Tibial artery (tissue), 4 donors: ENCODE measurements around the gene DDC.
"Not testable (repeated sequence)": the region's sequence is repeated elsewhere in the genome, so short reads cannot be mapped to it uniquely, and the experiment has no call there.

Source experiments
- DNase-seq, 2 donors: peaks; one replicate each; pipeline ENCODE4 v3.0.0-alpha.2; 2019
- H3K27ac ChIP-seq, 2 donors: fragments of 200-600 bp; sonication (generic) in 1 of 2; 1 replicate in 1 of 2; 2 replicates in 1 of 2; pipeline ENCODE4 v1.5.1; 2018 to 2019; ENCODE audit warnings: mild to moderate bottlenecking in 1 of 2
- H3K27me3 ChIP-seq, 2 donors: fragments of 200-600 bp; sonication (generic) in 1 of 2; one replicate each; pipeline versions ENCODE4 v1.5.1 to v1.6.0; 2016 to 2019
- H3K36me3 ChIP-seq, 3 donors: fragments of 200-600 bp; sonication (generic) in 2 of 3; one replicate each; pipeline ENCODE4 v1.5.1; 2016 to 2019; ENCODE audit warnings: mild to moderate bottlenecking in 2 of 3
- H3K4me1 ChIP-seq, 4 donors: fragments of 200-600 bp; sonication (generic) in 2 of 4; 1 replicate in 3 of 4; 2 replicates in 1 of 4; pipeline ENCODE4 v1.5.1; 2016 to 2019
- H3K4me3 ChIP-seq, 2 donors: fragments of 200-600 bp; sonication (generic) in 1 of 2; 1 replicate in 1 of 2; 2 replicates in 1 of 2; pipeline ENCODE4 v1.5.1; 2018 to 2019; ENCODE audit warnings: mild to moderate bottlenecking in 2 of 2
- H3K9me3 ChIP-seq, 3 donors: fragments of 200-600 bp; sonication (generic) in 1 of 3; one replicate each; pipeline ENCODE4 v1.5.1; 2016 to 2019
- intact Hi-C: fragments of 100-400 bp; cut with DNase I; formaldehyde crosslinking; loops from one replicate; pipeline ENCODE4 v1.15.0; 2023; ENCODE audit warnings: low total_unique reads
- TF ChIP-seq, protein P1 (sequence below), 2 experiments: fragments of 200-600 bp in 1 of 2; fragments of 450-650 bp in 1 of 2; IDR thresholded peaks; one replicate each; pipeline ENCODE4 v1.5.1; 2017 to 2019; ENCODE audit warnings: antibody characterized with exemption in 2 of 2, mild to moderate bottlenecking in 1 of 2, moderate library complexity in 1 of 2

The DDC gene

GRCh38 chr7:50552139-50552538 lies 13.1 kb downstream of the DDC start:
- H3K27me3 ChIP-seq: no peaks in the 10 kb centered on the region
- no peaks in the 10 kb centered on the region for H3K4me1 ChIP-seq
- no peak for DNase-seq
- H3K4me3 ChIP-seq: no peak overlapping the region
- intact Hi-C loops: no loop called here
- TF ChIP-seq, protein P1, sequence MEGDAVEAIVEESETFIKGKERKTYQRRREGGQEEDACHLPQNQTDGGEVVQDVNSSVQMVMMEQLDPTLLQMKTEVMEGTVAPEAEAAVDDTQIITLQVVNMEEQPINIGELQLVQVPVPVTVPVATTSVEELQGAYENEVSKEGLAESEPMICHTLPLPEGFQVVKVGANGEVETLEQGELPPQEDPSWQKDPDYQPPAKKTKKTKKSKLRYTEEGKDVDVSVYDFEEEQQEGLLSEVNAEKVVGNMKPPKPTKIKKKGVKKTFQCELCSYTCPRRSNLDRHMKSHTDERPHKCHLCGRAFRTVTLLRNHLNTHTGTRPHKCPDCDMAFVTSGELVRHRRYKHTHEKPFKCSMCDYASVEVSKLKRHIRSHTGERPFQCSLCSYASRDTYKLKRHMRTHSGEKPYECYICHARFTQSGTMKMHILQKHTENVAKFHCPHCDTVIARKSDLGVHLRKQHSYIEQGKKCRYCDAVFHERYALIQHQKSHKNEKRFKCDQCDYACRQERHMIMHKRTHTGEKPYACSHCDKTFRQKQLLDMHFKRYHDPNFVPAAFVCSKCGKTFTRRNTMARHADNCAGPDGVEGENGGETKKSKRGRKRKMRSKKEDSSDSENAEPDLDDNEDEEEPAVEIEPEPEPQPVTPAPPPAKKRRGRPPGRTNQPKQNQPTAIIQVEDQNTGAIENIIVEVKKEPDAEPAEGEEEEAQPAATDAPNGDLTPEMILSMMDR (IDR thresholded peaks at IDR 0.05): no peak
- H3K27ac ChIP-seq: no peak overlapping the region
- H3K9me3 ChIP-seq: no peaks in the 10 kb centered on the region
- H3K36me3 ChIP-seq: no peaks in the 10 kb centered on the region

DNA sequence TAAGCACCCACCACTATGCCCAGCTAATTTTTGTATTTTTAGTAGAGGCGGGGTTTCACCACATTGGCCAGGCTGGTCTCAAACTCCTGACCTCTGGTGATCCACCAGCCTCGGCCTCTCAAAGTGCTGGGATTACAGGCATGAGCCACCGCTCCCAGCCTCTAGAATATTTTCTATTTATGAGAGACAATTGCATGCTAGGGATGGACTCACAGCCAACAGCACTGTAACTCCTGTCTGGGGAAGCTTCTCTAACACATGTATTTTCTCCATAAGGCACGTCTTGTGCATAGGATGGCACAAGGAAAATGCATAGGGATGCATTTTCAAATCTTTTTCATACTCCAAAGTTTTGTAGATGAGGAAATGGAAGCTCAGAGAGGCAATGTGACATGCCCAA lies 19.6 kb downstream of the DDC start:
- intact Hi-C loops, DNase-seq: not testable (repeated sequence)

GRCh38 chr7:50544992-50545391 lies 20.2 kb downstream of the DDC start:
- DNase-seq: no peak
- H3K9me3 ChIP-seq: no peaks in the 10 kb centered on the region
- no peaks in the 10 kb centered on the region for H3K4me1 ChIP-seq
- H3K27ac ChIP-seq: no peak overlapping the region
- intact Hi-C loops: no loop called here
- TF ChIP-seq, protein P1 (IDR thresholded peaks at IDR 0.05): no peak
- H3K36me3 ChIP-seq: no peaks in the 10 kb centered on the region
- no peak overlapping the region for H3K4me3 ChIP-seq
- no peaks in the 10 kb centered on the region for H3K27me3 ChIP-seq

More for the DNA sequence above, 19.6 kb downstream of the DDC start:
- not testable (repeated sequence) for H3K27me3 ChIP-seq, H3K36me3 ChIP-seq, H3K4me1 ChIP-seq, H3K4me3 ChIP-seq, H3K9me3 ChIP-seq, H3K27ac ChIP-seq

- TF ChIP-seq, protein P1 (IDR thresholded peaks at IDR 0.05): no peak
- peak in 1 of 2 donors; percentile 25 for DNase-seq
- H3K27me3 ChIP-seq: peaks cover 0 to 3% of the 10 kb centered on the region in 2 donors
- no peaks in the 10 kb centered on the region for H3K4me1 ChIP-seq
- H3K9me3 ChIP-seq: no peaks in the 10 kb centered on the region
- intact Hi-C loops: no loop called here
- H3K36me3 ChIP-seq: no peaks in the 10 kb centered on the region
- no peak overlapping the region for H3K4me3 ChIP-seq
- H3K27ac ChIP-seq: no peak overlapping the region
Observed at GRCh38 chr7:50543776-50544442, 21.3 kb downstream of the DDC start.

DNA sequence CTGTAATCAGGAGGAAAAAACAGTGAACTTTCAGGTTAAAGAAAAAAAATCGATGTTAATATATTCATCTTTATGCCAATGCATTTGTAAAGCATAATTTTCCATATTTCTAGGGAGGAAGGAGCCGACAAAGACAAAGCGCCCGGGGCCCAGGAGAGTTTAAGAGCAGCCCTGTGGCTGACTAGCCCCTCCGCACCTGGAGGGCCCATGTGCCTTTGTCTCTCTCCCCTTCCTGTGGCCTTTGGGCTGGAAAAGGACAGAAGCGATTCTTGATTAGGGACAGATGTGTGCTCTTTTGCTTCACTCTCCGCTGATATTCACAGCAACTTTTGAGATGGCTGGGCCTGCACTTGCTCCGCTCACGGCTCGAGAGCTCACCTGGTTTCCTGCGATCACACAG lies 23.1 kb downstream of the DDC start:
- Histone ChIP-seq H3K9me3 (no peaks in the 10 kb centered on the region), H3K27ac (no peak overlapping the region), H3K36me3 (no peaks in the 10 kb centered on the region), H3K4me3 (no peak overlapping the region), H3K27me3 (peaks cover 0 to 3% of the 10 kb centered on the region in 2 donors), H3K4me1 (no peaks in the 10 kb centered on the region)
- DNase-seq: no peak
- TF ChIP-seq, protein P1 (IDR thresholded peaks at IDR 0.05): no peak
- intact Hi-C loops: no loop called here

GRCh38 chr7:50540785-50541579 lies 24.2 kb downstream of the DDC start:
- no peaks in the 10 kb centered on the region for H3K4me1 ChIP-seq
- DNase-seq: peak in 1 of 2 donors; percentile 43
- H3K9me3 ChIP-seq: no peaks in the 10 kb centered on the region
- TF ChIP-seq, protein P1 (IDR thresholded peaks at IDR 0.05): no peak
- H3K4me3 ChIP-seq: no peak overlapping the region
- H3K27ac ChIP-seq: no peak overlapping the region
- H3K27me3 ChIP-seq: peaks cover 0 to 3% of the 10 kb centered on the region in 2 donors
- no peaks in the 10 kb centered on the region for H3K36me3 ChIP-seq
- intact Hi-C loops: no loop called here
